H1 (cell line): ENCODE data around the gene FHDC1. TPM values are rescaled to one million over a fixed set of nuclear protein-coding genes. Genes with fewer than 3 reads are reported as not detected.

ENCODE experiments used
- CTCF ChIA-PET: fragments of 300-600 bp; sonication (Branson Sonifier 250); formaldehyde crosslinking; loops from one replicate; lab custom pipeline; 2021; ENCODE audit not compliant: partially characterized antibody; lab: Charles Lee
- POLR2A ChIA-PET: fragments of 300-600 bp; sonication (Branson Sonifier 250); formaldehyde crosslinking; loops from one replicate; lab custom pipeline; 2021; ENCODE audit warnings: inconsistent platforms; ENCODE audit not compliant: partially characterized antibody; lab: Charles Lee
- DNase-seq, 2 experiments: peaks; one replicate each; pipeline versions ENCODE4 v3.0.0 to v3.0.0-alpha.2; 2010 to 2022; ENCODE audit warnings: low spot score in 2 of 2, low read depth in 1 of 2, mixed read lengths in 1 of 2
- FAIRE-seq: peaks from 2 replicates; lab custom pipeline; 2011; peaks lifted over from hg19 to GRCh38; lab: Jason Lieb, UNC
- H2AFZ ChIP-seq: 2 replicates; pipeline ENCODE4 v1.8.1; 2012; ENCODE audit warnings: low read length, inconsistent platforms
- H2AK5ac ChIP-seq: 2 replicates; pipeline ENCODE4 v1.6.1; 2013; ENCODE audit warnings: low read depth, low read length
- H2BK120ac ChIP-seq: replicated peaks from 2 replicates; pipeline ENCODE3; 2013; ENCODE audit warnings: low read depth, low read length, inconsistent platforms
- H2BK12ac ChIP-seq: 2 replicates; pipeline ENCODE4 v1.6.1; 2013; ENCODE audit warnings: low read depth, low read length
- H2BK15ac ChIP-seq: 2 replicates; pipeline ENCODE4 v1.6.1; 2013; ENCODE audit warnings: low read length
- H2BK20ac ChIP-seq: 2 replicates; pipeline ENCODE4 v1.6.1; 2013; ENCODE audit warnings: low read length
- H2BK5ac ChIP-seq: 2 replicates; pipeline ENCODE4 v1.6.1; 2013; ENCODE audit warnings: low read depth, low read length
- H3K14ac ChIP-seq: 2 replicates; pipeline ENCODE4 v1.6.1; 2013; ENCODE audit warnings: inconsistent platforms; ENCODE audit not compliant: insufficient read length
- H3K18ac ChIP-seq: 2 replicates; pipeline ENCODE4 v1.6.1; 2013; ENCODE audit warnings: low read length; ENCODE audit errors: extremely low read depth
- H3K23ac ChIP-seq: 2 replicates; pipeline ENCODE4 v1.6.1; 2013; ENCODE audit warnings: inconsistent platforms; ENCODE audit not compliant: insufficient read length
- H3K23me2 ChIP-seq: 2 replicates; pipeline ENCODE4 v1.6.1; 2013; ENCODE audit warnings: low read depth, low read length
- H3K27ac ChIP-seq: 2 replicates; pipeline ENCODE4 v1.6.1; 2011; ENCODE audit warnings: low read depth, low read length, inconsistent platforms
- H3K27me3 ChIP-seq, 4 experiments: replicated peaks in 1 of 4; 1 replicate in 1 of 4; 2 replicates in 3 of 4; pipeline versions ENCODE4 v1.6.1 to v1.8.1; 2011 to 2013; ENCODE audit warnings: low read length in 3 of 4, mild to moderate bottlenecking in 3 of 4, inconsistent platforms in 2 of 4, mixed read lengths in 2 of 4, moderate library complexity in 1 of 4; ENCODE audit not compliant: control insufficient read depth in 3 of 4, insufficient read depth in 3 of 4; ENCODE audit errors: extremely low read depth in 1 of 4
- H3K36me3 ChIP-seq, 4 experiments: 2 replicates each; pipeline versions ENCODE4 v1.6.1 to v1.8.1; 2011 to 2013; ENCODE audit warnings: mild to moderate bottlenecking in 4 of 4, low read length in 3 of 4, moderate library complexity in 2 of 4, control low read depth in 1 of 4, inconsistent platforms in 1 of 4; ENCODE audit not compliant: insufficient read depth in 4 of 4, control insufficient read depth in 2 of 4
- H3K4ac ChIP-seq: replicated peaks from 2 replicates; pipeline ENCODE3; 2013; ENCODE audit warnings: low read length, low read depth, mixed read lengths, inconsistent platforms; ENCODE audit not compliant: insufficient read length
- H3K4me1 ChIP-seq, 4 experiments: replicated peaks in 1 of 4; 1 replicate in 1 of 4; 2 replicates in 3 of 4; pipeline versions ENCODE4 v1.6.1 to v1.8.1; 2011 to 2013; ENCODE audit warnings: low read length in 3 of 4, inconsistent platforms in 2 of 4, mixed read lengths in 1 of 4; ENCODE audit not compliant: insufficient read depth in 4 of 4, control insufficient read depth in 3 of 4
- H3K4me2 ChIP-seq, 2 experiments: 2 replicates each; pipeline versions ENCODE4 v1.6.1 to v1.8.1; 2011 to 2013; ENCODE audit warnings: low read depth in 2 of 2, low read length in 2 of 2, control low read depth in 1 of 2, inconsistent platforms in 1 of 2, mild to moderate bottlenecking in 1 of 2; ENCODE audit not compliant: insufficient read depth in 1 of 2
- H3K4me3 ChIP-seq, 4 experiments: fragments of 200-600, 300-600 bp in 1 of 4; sonication (generic), shearing (Covaris generic), sonication (Bioruptor Twin) in 1 of 4; 2 replicates each; pipeline versions ENCODE4 v1.5.1 to v1.8.1; 2011 to 2016; ENCODE audit warnings: low read length in 4 of 4, low read depth in 3 of 4, control low read depth in 2 of 4, inconsistent platforms in 2 of 4, mild to moderate bottlenecking in 2 of 4, mixed read lengths in 1 of 4, moderate library complexity in 1 of 4; ENCODE audit not compliant: insufficient read depth in 2 of 4; ENCODE audit errors: extremely low read depth in 1 of 4
- H3K56ac ChIP-seq: replicated peaks from 2 replicates; pipeline ENCODE3; 2013; ENCODE audit warnings: low read depth, mild to moderate bottlenecking, mixed read lengths, low read length, inconsistent platforms; ENCODE audit not compliant: insufficient read length
- H3K79me1 ChIP-seq: 2 replicates; pipeline ENCODE4 v1.6.1; 2013; ENCODE audit warnings: low read depth, low read length, control low read depth
- H3K79me2 ChIP-seq, 2 experiments: 2 replicates each; pipeline versions ENCODE4 v1.6.1 to v1.8.1; 2012 to 2013; ENCODE audit warnings: low read length in 2 of 2, mild to moderate bottlenecking in 2 of 2, inconsistent platforms in 1 of 2; ENCODE audit not compliant: insufficient read depth in 2 of 2, control insufficient read depth in 1 of 2
- H3K9ac ChIP-seq, 4 experiments: replicated peaks in 1 of 4; 1 replicate in 1 of 4; 2 replicates in 3 of 4; pipeline versions ENCODE4 v1.6.1 to v1.8.1; 2011 to 2013; ENCODE audit warnings: low read depth in 3 of 4, low read length in 3 of 4, control low read depth in 2 of 4, mild to moderate bottlenecking in 2 of 4, moderate library complexity in 2 of 4, inconsistent platforms in 1 of 4; ENCODE audit errors: extremely low read depth in 1 of 4
- H3K9me3 ChIP-seq, 2 experiments: 2 replicates each; pipeline versions ENCODE4 v1.6.1 to v1.8.1; 2012 to 2013; ENCODE audit warnings: mild to moderate bottlenecking in 2 of 2, moderate library complexity in 2 of 2, control low read depth in 1 of 2, inconsistent platforms in 1 of 2, low read depth in 1 of 2, low read length in 1 of 2, mixed read lengths in 1 of 2; ENCODE audit not compliant: insufficient read depth in 2 of 2
- H4K20me1 ChIP-seq, 2 experiments: replicated peaks in 1 of 2; 2 replicates each; pipeline versions ENCODE3 to v1.8.1; 2011 to 2013; ENCODE audit warnings: inconsistent platforms in 2 of 2, low read length in 2 of 2, mild to moderate bottlenecking in 1 of 2; ENCODE audit not compliant: insufficient read depth in 2 of 2, control insufficient read depth in 1 of 2
- H4K5ac ChIP-seq: 2 replicates; pipeline ENCODE4 v1.6.1; 2013; ENCODE audit warnings: low read length, low read depth, mixed read lengths, inconsistent platforms; ENCODE audit not compliant: insufficient read length
- H4K8ac ChIP-seq: 2 replicates; pipeline ENCODE4 v1.8.0; 2013; ENCODE audit warnings: mild to moderate bottlenecking, moderate library complexity, low read length, inconsistent platforms; ENCODE audit not compliant: insufficient read depth; ENCODE audit errors: extremely low read depth
- H4K91ac ChIP-seq: replicated peaks from 2 replicates; pipeline ENCODE3; 2013; ENCODE audit warnings: low read length, mixed read lengths, inconsistent platforms; ENCODE audit not compliant: insufficient read length
- CBX8 ChIP-seq: fragments of 300-800, 300-1000 bp; sonication (generic); IDR thresholded peaks from 2 replicates; pipeline ENCODE4 v1.7.1; 2016; ENCODE audit warnings: low read depth, low read length, borderline replicate concordance
- EGR1 ChIP-seq: IDR thresholded peaks from 2 replicates; pipeline ENCODE4 v1.6.1; 2011; ENCODE audit warnings: low read depth, low read length, borderline replicate concordance
- GABPA ChIP-seq: IDR thresholded peaks from 2 replicates; pipeline ENCODE4 v1.6.1; 2011; ENCODE audit warnings: mild to moderate bottlenecking, low read length, moderate library complexity, borderline replicate concordance; ENCODE audit not compliant: insufficient read depth
- JUND ChIP-seq: IDR thresholded peaks from 2 replicates; pipeline ENCODE4 v1.6.1; 2011; ENCODE audit warnings: mild to moderate bottlenecking, improper control_type of control experiment, low read length
- KDM5A ChIP-seq: fragments of 200-600 bp; IDR thresholded peaks from 2 replicates; pipeline ENCODE4 v1.7.1; 2012; ENCODE audit warnings: mild to moderate bottlenecking, low read length, inconsistent platforms, mixed read lengths
- NRF1 ChIP-seq: IDR thresholded peaks from 2 replicates; pipeline ENCODE4 v1.6.1; 2011; ENCODE audit warnings: mild to moderate bottlenecking, low read depth, low read length, improper control_type of control experiment
- RBBP5 ChIP-seq: IDR thresholded peaks from 2 replicates; pipeline ENCODE4 v1.7.1; 2012; ENCODE audit warnings: low read depth, mild to moderate bottlenecking, inconsistent platforms, low read length, moderate library complexity, borderline replicate concordance
- SIX5 ChIP-seq: IDR thresholded peaks from 2 replicates; pipeline ENCODE4 v1.6.1; 2011; ENCODE audit warnings: mild to moderate bottlenecking, low read depth, low read length
- TAF1 ChIP-seq: IDR thresholded peaks from 2 replicates; pipeline ENCODE4 v1.6.1; 2011; ENCODE audit warnings: mild to moderate bottlenecking, low read depth, low read length
- TAF7 ChIP-seq: optimal IDR thresholded peaks from 2 replicates; pipeline ENCODE3; 2011; ENCODE audit warnings: low read depth, mild to moderate bottlenecking, inconsistent platforms, low read length, moderate library complexity, borderline replicate concordance
- TEAD4 ChIP-seq: IDR thresholded peaks from 2 replicates; pipeline ENCODE4 v1.6.1; 2012; ENCODE audit warnings: low read depth, low read length, inconsistent platforms, mixed read lengths
- YY1 ChIP-seq: IDR thresholded peaks from 2 replicates; pipeline ENCODE4 v1.6.1; 2011; ENCODE audit warnings: low read depth, mild to moderate bottlenecking, low read length
- polyA plus RNA-seq, 7 experiments: library from polyadenylated mRNA; depleted of rRNA in 3 of 7; stranded (reverse) in 5 of 7; unstranded in 2 of 7; fragments of >200 nt in 5 of 7; fragments of 200-250 nt in 2 of 7; gene quantifications; 1 replicate in 5 of 7; 2 replicates in 1 of 7; 4 replicates in 1 of 7; pipeline versions ENCODE4 v1.2.1 to v1.2.3, GENCODE V29; 2011 to 2013; ENCODE audit warnings: missing spikeins in 2 of 7, mixed read lengths in 2 of 7
- total RNA-seq: library from RNA; stranded (reverse); fragmentation: NEBNext Ultra II Directional; extraction: Animal tissue kit (Norgen Biotek cat#: 25700); gene quantifications from 2 replicates; pipeline ENCODE4 v1.2.1, GENCODE V29; 2021
- TF ChIP-seq, protein P1 (sequence below): IDR thresholded peaks from 2 replicates; pipeline ENCODE4 v1.6.1; 2011; ENCODE audit warnings: low read depth, mild to moderate bottlenecking, low read length; ENCODE audit not compliant: insufficient read depth
- TF ChIP-seq, protein P2 (sequence below): IDR thresholded peaks from 2 replicates; pipeline ENCODE4 v1.6.1; 2012; ENCODE audit warnings: inconsistent platforms

FHDC1 gene
- total and polyA plus RNA-seq, 2 of the 8 experiments (the other 6 are each of a cell fraction or from before 2014, with no cell fraction given), result 6.4 to 28.6 TPM

DNA sequence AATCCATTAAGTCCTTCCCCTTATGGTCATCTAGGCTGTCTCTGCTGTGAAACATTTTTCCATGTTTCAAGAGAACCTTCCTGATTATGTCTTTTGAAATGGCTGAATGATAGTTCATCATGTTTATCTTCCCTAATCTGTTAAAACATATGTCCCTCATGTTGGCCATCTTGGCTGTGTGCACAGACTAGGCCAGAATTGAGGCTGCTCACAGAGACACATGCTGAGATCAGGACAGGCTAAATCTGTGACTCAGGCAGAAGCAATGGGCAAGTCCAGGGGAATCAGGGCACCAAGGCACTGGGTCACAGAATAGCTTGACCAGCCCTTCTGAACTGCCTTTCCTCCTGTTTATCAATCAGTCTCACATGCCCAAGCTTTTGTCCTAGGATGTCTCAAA, 78.3 kb downstream of the FHDC1 start:
- Histone ChIP-seq H3K4me3 (no peak overlapping the region), H3K79me1 (no peaks in the 10 kb centered on the region), H2AK5ac (no peak overlapping the region), H3K4me2 (no peak overlapping the region), H4K8ac (no peak overlapping the region), H3K9ac (no peak overlapping the region), H3K23ac (no peak overlapping the region), H2BK120ac (no peak overlapping the region), H2AFZ (no peak overlapping the region), H4K5ac (no peak overlapping the region), H3K23me2 (no peaks in the 10 kb centered on the region), H3K79me2 (no peaks in the 10 kb centered on the region), H3K9me3 (peaks cover 9 to 10% of the 10 kb centered on the region in 2 experiments; a peak in 2 of 4 replicates), H4K20me1 (no peaks in the 10 kb centered on the region), H4K91ac (no peak overlapping the region), H3K4ac (no peak overlapping the region), H3K56ac (no peak overlapping the region), H3K4me1 (peaks cover 0 to 2% (median 0%) of the 10 kb centered on the region in 4 experiments; a peak in 1 of 7 replicates), H2BK12ac (no peak overlapping the region), H3K27ac (no peak overlapping the region), H2BK5ac (no peak overlapping the region), H2BK15ac (no peak overlapping the region), H3K27me3 (no peaks in the 10 kb centered on the region; a peak in 1 of 7 replicates), H3K18ac (no peak overlapping the region), H2BK20ac (no peak overlapping the region), H3K36me3 (no peaks in the 10 kb centered on the region), H3K14ac (no peak overlapping the region)
- FAIRE-seq, result no peak
- CTCF ChIA-PET, result interaction anchor here (1.0 to 1.6 kb wide), 2 partner anchors 9 to 71 kb away, joined by 3 to 8 read pairs; no protein-coding TSS in a partner anchor
- POLR2A ChIA-PET, result interaction anchor here (1.4 kb wide), 1 partner anchor 77 kb away, joined by 3 read pairs; no protein-coding TSS in a partner anchor
- no peak for DNase-seq
- no peak for TF ChIP-seq NRF1
- TF ChIP-seq, protein P1, sequence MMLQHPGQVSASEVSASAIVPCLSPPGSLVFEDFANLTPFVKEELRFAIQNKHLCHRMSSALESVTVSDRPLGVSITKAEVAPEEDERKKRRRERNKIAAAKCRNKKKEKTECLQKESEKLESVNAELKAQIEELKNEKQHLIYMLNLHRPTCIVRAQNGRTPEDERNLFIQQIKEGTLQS, result no peak
- no peak for TF ChIP-seq YY1
- no peak for TF ChIP-seq RBBP5
- TF ChIP-seq KDM5A, result no peak
- no peak for TF ChIP-seq TEAD4
- TF ChIP-seq CBX8, result no peak
- TF ChIP-seq JUND, result no peak
- no peak for TF ChIP-seq GABPA
- no peak for TF ChIP-seq EGR1
- TF ChIP-seq TAF7, result no peak
- TF ChIP-seq SIX5, result no peak
- no peak for TF ChIP-seq TAF1
- TF ChIP-seq, protein P2, sequence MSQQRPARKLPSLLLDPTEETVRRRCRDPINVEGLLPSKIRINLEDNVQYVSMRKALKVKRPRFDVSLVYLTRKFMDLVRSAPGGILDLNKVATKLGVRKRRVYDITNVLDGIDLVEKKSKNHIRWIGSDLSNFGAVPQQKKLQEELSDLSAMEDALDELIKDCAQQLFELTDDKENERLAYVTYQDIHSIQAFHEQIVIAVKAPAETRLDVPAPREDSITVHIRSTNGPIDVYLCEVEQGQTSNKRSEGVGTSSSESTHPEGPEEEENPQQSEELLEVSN, result no peak
